Nucleus accumbens (tissue), 56 donors: ENCODE data around the gene COL1A1.

Source experiments
- DNase-seq, 56 donors: peaks; one replicate each; lab custom pipeline; 2025; lab: John Stamatoyannopoulos, UW

The COL1A1 gene

DNA sequence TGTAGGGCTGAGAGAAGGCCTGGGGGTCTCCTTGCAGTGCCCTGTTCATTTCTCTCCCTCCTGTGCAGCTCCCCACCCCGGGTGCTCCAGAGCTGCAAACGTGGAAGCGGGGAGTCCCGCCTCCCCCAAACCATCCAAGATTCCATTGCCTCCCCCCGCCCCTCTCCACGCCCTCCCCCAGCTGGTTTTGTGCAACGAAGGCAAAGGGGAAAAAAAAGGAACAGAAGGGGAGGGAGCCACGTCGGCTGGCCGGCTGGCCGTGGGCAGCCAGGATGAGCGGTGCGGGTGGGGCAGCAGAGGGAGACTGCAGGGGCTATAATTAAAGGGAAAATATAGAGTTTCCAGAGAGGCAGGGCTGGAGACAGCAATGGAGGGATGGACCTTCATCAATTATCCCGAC is 1.7 kb upstream of the COL1A1 start:
- DNase-seq = no peak

- peak in 49 of 56 donors; percentile 20 to 83 (median 61) for DNase-seq
These were observed 765 bp downstream of the COL1A1 start for GRCh38 chr17:50200457-50201275.

GRCh38 chr17:50199803-50200456 is 1.5 kb downstream of the COL1A1 start:
- peak in 37 of 56 donors; percentile 22 to 80 (median 50) for DNase-seq

- DNase-seq = no peak
These were observed 2.1 kb downstream of the COL1A1 start for GRCh38 chr17:50199211-50199802.

DNA sequence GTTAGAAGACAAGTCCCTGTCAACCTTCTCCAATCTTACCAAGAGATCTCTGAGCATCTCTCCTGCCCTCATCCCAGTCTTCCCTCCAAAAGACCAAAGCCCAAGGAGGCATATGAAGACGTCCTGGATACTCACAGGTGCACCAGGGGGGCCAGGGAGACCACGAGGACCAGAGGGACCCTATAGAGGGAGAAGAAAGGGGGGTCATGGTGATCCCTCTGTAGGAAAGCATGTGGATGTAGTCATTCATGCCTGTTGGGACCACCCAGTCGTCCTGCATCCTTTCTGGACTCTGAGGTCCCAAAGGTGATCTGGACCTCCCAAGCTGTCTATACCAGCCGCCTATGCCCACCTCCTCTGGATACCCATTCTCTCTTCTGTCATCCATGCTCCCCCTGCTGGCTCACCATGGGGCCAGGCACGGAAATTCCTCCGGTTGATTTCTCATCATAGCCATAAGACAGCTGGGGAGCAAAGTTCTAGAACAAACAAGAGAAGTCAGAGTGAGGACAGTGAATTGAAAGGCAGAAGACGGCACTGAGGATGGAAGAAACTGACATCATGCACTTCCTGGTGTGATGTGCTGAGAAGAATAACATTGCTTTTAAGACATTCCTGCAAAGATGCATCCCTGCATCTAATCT is 3.3 kb downstream of the COL1A1 start:
- peak in 36 of 56 donors; percentile 6 to 77 (median 31) for DNase-seq

DNA sequence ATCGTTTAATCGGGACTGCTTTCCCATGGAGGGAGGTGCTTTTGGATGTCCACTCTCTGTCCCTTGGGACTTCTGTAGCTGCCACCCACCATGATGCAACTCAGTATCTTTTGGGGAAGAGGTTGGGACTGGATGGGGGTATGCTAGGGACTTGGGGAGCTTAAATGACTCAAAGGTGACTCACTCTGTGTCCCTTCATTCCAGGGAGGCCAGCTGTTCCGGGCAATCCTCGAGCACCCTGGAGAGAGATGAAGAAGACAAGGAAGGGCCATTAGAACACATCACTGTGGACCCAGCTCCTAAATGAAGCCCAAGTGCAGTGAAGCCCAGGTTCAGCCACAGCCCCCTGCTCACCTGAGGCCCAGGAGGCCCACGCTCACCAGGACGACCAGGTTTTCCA is 4.6 kb downstream of the COL1A1 start:
- DNase-seq = no peak

GRCh38 chr17:50196036-50196435 is 5.4 kb downstream of the COL1A1 start:
- DNase-seq = no peak

GRCh38 chr17:50194934-50195865 is 6.2 kb downstream of the COL1A1 start:
- DNase-seq = no peak

- no peak for DNase-seq
These were observed 7.1 kb downstream of the COL1A1 start for GRCh38 chr17:50194140-50194933.

- DNase-seq = no peak
These were observed 8.7 kb downstream of the COL1A1 start for GRCh38 chr17:50192618-50193291.

DNA sequence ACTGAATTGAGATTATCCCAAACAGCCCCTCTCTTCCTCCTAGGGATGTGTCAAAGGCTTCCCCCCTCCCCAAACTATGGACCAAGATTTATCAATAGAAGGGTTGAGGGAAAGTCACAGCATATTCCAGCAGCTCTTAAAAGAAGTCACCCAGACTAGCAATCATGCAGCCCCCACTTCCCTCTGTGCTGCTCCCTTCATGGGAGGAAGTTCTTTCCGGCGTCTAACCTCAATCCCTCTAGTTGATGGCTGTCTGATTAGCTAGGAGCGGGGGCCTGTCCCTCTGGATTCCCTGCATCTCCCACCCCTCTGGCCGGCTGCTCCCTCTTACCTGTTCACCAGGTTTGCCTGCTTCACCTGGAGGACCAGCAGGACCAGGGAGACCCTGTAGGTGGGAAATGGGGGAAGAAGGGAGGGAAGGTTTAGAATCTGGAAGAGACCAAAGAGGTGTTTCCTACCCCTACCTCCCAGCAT is 9.2 kb downstream of the COL1A1 start:
- no peak for DNase-seq

GRCh38 chr17:50191359-50192143 is 9.9 kb downstream of the COL1A1 start:
- no peak for DNase-seq

DNA sequence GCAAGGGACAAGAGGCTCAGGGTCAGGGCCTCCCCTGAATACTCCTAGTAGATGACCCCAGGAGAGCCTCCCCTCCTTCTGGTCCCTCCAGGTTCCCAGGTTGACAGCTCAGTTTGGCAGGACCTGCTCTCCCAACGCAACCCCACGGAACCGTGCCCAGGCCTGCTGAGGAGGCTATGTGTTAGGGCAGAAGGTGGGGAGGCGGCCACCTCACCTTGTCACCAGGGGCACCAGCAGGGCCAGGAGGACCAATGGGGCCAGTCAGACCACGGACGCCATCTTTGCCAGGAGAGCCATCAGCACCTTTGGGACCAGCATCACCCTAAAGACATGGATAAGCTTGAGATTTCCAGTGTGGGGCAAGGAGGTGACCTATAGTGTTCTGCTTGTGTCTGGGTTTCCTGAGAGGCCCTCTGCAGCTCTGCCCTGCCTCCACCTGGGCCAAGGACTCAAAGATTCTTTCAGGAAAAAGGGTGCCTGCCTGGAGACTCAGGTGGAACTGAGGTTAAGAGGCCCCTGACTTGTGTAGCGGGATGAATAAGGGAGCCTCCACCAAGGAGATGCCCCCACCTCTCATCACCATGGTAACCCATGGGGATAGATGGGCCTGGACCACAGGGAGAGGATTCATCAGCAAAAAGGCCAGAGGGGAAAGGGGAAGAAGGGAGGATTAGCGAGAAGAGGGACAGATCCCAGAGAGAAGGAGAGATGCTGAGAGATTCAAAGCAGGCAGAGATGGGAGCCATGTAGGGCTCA is 10.7 kb downstream of the COL1A1 start:
- no peak for DNase-seq

DNA sequence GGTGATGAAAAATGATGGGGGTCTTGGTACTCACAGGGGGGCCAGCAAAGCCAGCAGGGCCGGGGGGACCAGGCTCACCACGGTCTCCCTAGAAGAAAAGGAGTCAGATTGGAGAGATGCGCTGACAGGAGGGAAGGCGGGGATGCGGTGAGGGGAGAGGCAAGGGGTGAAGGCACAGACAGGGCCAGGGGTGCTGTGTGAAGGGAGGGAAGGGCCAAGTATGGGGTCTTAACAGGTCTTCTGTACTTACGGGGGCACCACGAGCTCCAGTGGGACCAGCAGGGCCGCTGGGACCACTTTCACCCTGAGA is 11.2 kb downstream of the COL1A1 start:
- DNase-seq = no peak

DNA sequence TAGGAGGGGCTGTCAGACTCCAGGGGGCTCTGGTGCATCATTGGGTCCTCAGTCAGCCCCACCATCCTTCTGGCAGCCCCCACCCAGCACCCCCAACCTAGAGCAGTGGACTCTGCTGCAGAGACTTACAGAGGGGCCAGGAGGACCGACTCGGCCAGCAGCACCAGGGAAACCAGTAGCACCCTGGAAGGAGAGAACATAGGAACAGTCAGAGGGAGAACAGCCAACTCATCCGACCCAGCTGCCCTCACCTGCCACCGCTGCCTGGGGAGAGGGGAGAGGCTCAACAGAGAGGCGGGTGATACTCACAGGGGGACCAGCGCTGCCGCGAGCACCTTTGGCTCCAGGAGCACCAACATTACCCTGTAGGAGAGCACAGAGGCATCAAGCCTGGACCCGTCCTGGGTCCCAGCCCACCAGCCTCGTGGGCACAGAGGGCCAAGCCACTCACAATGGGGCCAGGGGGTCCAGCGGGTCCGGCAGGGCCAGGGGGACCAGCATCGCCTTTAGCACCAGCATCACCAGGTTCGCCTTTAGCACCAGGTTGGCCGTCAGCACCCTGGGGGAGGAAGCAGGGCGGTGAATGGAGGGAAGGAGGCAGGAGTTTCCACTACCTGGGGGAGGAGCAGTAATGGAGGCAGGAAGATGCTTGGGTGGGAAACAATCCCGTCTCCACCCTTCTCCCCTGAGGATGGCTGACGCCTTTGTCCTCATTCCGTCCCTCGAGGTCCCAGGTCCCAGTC is 11.7 kb downstream of the COL1A1 start:
- DNase-seq = no peak

- DNase-seq = no peak
These were observed 12.4 kb downstream of the COL1A1 start for GRCh38 chr17:50188921-50189549.
